HG02840 (cell line): ENCODE measurements around the gene ABHD3.
"Not testable (repeated sequence)": the region's sequence is repeated elsewhere in the genome, so short reads cannot be mapped to it uniquely, and the experiment has no call there.

ENCODE experiments used
- ATAC-seq: cut with Tn5 transposase; IDR thresholded peaks from one replicate; pipeline ENCODE4 v1.9.1; 2021; ENCODE audit warnings: mild to moderate bottlenecking, moderate library complexity, moderate number of reproducible peaks; ENCODE audit not compliant: unreplicated experiment, low FRiP score

Gene ABHD3

GRCh38 chr18:21706386-21706865 lies 1.9 kb upstream of the ABHD3 start:
- no peak for ATAC-seq

DNA sequence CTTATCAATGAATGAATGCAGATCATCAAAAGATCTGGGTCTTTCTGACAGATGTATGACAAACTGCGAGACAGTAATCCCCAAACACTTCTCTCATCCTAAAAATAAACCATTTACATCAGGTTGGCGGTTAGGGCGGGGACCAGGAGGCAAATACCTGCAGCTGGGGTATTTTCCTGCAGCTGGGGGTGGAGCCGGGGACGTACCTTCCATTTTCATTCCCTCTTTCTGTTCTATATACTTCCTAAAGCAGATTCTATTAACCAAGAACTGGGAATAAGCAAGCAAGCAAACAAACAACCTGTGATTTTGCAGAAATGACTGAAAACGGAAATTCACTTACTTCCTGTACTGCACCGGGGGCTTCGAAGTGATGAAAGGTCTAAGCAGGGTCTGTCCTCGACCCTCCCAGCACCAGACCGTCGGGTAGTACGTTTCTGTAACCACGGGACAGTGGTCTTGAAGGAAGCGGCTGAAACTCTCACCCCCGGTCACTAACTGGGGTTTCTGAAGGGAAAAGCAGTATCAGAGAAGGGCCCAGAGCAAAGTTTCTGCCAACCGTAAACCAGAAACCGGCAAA lies 1.2 kb downstream of the ABHD3 start:
- ATAC-seq, result no peak

DNA sequence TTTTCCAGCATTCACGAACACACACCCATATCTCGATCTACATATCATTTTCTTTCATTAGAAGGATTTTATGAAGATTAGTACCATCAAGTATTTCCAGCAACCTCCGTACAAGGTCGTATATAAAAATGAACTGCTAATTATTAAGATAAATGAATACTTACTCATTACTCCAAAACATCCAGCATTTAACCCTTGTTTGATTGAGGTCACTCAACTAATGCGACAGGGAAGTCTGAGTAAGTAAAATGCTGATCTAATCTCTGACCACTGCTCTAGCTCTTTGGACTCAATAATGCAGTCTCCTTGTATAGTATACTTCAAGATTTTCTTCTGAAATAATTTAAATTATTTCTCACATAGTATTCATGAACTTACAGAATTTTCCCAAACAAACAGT lies 2.0 kb downstream of the ABHD3 start:
- ATAC-seq, result no peak

GRCh38 chr18:21701621-21702020 lies 3.0 kb downstream of the ABHD3 start:
- ATAC-seq, result no peak

GRCh38 chr18:21700528-21701075 lies 4.0 kb downstream of the ABHD3 start:
- ATAC-seq, result no peak

GRCh38 chr18:21693322-21693721 lies 11.3 kb downstream of the ABHD3 start:
- no peak for ATAC-seq

- no peak for ATAC-seq
These were observed 14.8 kb downstream of the ABHD3 start for GRCh38 chr18:21689736-21690135.

GRCh38 chr18:21686282-21687105 lies 18.1 kb downstream of the ABHD3 start:
- no peak for ATAC-seq

- peak; percentile 86 for ATAC-seq
These were observed 19.0 kb downstream of the ABHD3 start for GRCh38 chr18:21685556-21685981.

- ATAC-seq, result peak; percentile 43
These were observed 19.8 kb downstream of the ABHD3 start for GRCh38 chr18:21684731-21685130.

DNA sequence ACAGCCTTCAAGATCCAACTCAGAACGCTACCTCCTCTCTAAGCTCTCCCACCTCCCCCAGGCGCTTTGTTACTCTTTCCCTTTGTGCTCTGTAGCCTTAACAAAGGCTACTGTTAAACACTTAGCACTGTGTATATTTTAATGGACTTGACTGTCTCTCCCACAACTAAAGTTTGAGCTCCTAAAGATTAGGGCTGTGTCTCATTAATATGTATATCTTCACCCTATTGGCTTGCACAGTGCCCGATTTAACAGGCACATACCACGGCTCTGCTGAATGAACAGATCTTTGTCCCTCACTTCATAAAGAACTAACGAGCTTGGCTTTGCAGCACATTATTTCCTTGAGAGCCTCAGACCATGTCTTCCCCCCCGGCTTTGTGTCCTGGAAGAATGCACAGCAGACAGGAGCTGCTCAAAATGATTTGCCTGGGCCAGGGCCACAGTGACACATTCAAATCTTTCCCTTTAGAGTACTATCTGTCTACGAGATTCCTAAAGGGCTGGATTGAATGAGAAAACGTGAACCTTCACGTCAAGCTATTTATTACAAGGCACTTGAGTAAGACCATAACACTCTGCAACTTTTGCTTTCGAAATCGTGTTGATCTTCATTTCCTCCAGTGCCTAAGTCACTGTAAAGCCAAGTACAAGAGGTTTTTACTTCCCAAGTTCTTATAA lies 22.1 kb downstream of the ABHD3 start:
- ATAC-seq, result peak; percentile 41

- ATAC-seq, result no peak
These were observed 24.4 kb downstream of the ABHD3 start for GRCh38 chr18:21680161-21680560.

GRCh38 chr18:21678859-21679258 lies 25.7 kb downstream of the ABHD3 start:
- no peak for ATAC-seq

- not testable (repeated sequence) for ATAC-seq
These were observed 29.2 kb downstream of the ABHD3 start for GRCh38 chr18:21675354-21675753.

GRCh38 chr18:21672521-21673267 lies 31.9 kb downstream of the ABHD3 start:
- ATAC-seq, result no peak

- ATAC-seq, result no peak
These were observed 34.8 kb downstream of the ABHD3 start for GRCh38 chr18:21669736-21670285.

DNA sequence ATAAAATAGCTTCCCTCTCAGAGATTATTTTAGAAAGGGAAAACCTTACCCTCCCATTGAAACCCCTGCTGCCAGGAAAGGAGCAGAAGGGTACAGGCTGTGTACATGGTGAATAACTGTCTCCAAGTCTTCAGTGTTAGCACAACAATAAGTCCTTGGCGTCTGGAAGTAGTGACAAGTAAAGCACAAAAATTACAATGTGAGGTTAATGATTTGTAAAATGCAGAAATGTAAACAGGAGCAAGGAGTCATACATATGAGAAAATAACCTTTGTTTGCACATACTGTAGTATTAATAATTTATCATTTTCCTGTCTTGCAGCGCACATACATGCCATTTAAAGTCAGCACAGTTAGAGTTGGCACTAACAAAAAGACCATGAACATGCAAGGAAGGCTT lies 40.5 kb downstream of the ABHD3 start:
- no peak for ATAC-seq

DNA sequence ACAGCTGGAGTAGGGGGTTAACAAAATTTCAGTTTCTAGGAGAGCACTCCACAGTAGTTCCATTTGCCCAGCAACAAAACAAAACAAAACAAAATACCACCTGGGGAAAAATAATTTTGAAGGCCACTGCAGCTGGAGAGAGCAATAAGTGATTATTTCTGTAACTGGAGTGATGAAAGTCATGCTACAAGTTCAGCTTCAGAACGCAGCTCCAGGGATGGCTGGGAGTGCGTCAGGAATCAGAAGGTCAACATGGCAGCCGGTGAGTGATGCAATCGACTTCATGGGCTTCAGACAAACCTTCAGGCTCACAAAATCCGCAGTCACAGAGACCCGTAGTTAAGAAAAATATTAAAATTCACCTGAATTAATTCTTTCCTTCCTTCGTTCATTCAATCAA lies 41.0 kb downstream of the ABHD3 start:
- ATAC-seq, result no peak

- no peak for ATAC-seq
These were observed 42.0 kb downstream of the ABHD3 start for GRCh38 chr18:21662581-21662980.

- ATAC-seq, result no peak
These were observed 44.5 kb downstream of the ABHD3 start for GRCh38 chr18:21660078-21660477.
